Loucy (cell line): ENCODE measurements around the gene GMIP.

Source experiments
- H2AFZ ChIP-seq: fragments of 200-600 bp; sonication (generic); 2 replicates; pipeline ENCODE4 v1.6.0; 2016; ENCODE audit warnings: antibody characterized with exemption, mild to moderate bottlenecking, low read length, moderate library complexity
- H3F3A ChIP-seq: fragments of 200-600 bp; 2 replicates; pipeline ENCODE4 v1.6.0; 2016; ENCODE audit warnings: antibody characterized with exemption, low read depth, mild to moderate bottlenecking
- H3K27me3 ChIP-seq: fragments of 200-600 bp; sonication (generic); 2 replicates; pipeline ENCODE4 v1.6.1; 2014; ENCODE audit warnings: low read length, mild to moderate bottlenecking; ENCODE audit not compliant: insufficient read depth, poor library complexity, severe bottlenecking
- H3K36me3 ChIP-seq: fragments of 200-600 bp; sonication (generic); 2 replicates; pipeline ENCODE4 v1.6.1; 2016; ENCODE audit warnings: low read length; ENCODE audit not compliant: insufficient read depth
- H3K4me1 ChIP-seq: fragments of 200-600 bp; sonication (generic); 2 replicates; pipeline ENCODE4 v1.5.1; 2014; ENCODE audit warnings: low read length, mild to moderate bottlenecking; ENCODE audit not compliant: insufficient read depth, poor library complexity, severe bottlenecking
- H3K4me2 ChIP-seq: fragments of 200-600 bp; sonication (generic); 2 replicates; pipeline ENCODE4 v1.6.0; 2014; ENCODE audit warnings: antibody characterized with exemption, low read length, low read depth, mild to moderate bottlenecking; ENCODE audit not compliant: poor library complexity, severe bottlenecking
- H3K4me3 ChIP-seq: fragments of 200-600 bp; sonication (generic); 2 replicates; pipeline ENCODE4 v1.5.1; 2014; ENCODE audit warnings: low read length, mild to moderate bottlenecking, mixed read lengths; ENCODE audit not compliant: poor library complexity, severe bottlenecking
- H3K79me2 ChIP-seq: fragments of 200-600 bp; sonication (generic); 2 replicates; pipeline ENCODE4 v1.6.1; 2014; ENCODE audit warnings: low read length; ENCODE audit not compliant: insufficient read depth
- H3K9ac ChIP-seq: fragments of 200-600 bp; sonication (generic); 2 replicates; pipeline ENCODE4 v1.6.0; 2014; ENCODE audit warnings: mild to moderate bottlenecking, low read depth, low read length, moderate library complexity; ENCODE audit not compliant: poor library complexity, severe bottlenecking
- H3K9me2 ChIP-seq: fragments of 200-600 bp; sonication (generic); replicated peaks from 2 replicates; pipeline ENCODE4 v1.6.1; 2016; ENCODE audit warnings: low read depth, low read length, mixed read lengths
- H3K9me3 ChIP-seq: fragments of 200-600 bp; sonication (generic); 2 replicates; pipeline ENCODE4 v1.6.1; 2014; ENCODE audit warnings: mild to moderate bottlenecking, antibody characterized with exemption, low read length, low read depth; ENCODE audit not compliant: insufficient read depth
- H4K20me1 ChIP-seq: fragments of 200-600 bp; sonication (generic); 2 replicates; pipeline ENCODE4 v1.6.0; 2014; ENCODE audit warnings: antibody characterized with exemption, low read length, mild to moderate bottlenecking; ENCODE audit not compliant: insufficient read depth, poor library complexity, severe bottlenecking
- EZH2phosphoT487 ChIP-seq: fragments of 200-600 bp; IDR thresholded peaks from 2 replicates; pipeline ENCODE4 v1.6.1; 2018; ENCODE audit warnings: antibody characterized with exemption, mild to moderate bottlenecking, moderate library complexity, borderline replicate concordance
- TF ChIP-seq, protein P1 (sequence below): fragments of 200-600 bp; sonication (generic); conservative IDR thresholded peaks from 2 replicates; pipeline ENCODE4 v1.5.1; 2014; ENCODE audit warnings: mild to moderate bottlenecking, antibody characterized with exemption, low read length

Gene GMIP

DNA sequence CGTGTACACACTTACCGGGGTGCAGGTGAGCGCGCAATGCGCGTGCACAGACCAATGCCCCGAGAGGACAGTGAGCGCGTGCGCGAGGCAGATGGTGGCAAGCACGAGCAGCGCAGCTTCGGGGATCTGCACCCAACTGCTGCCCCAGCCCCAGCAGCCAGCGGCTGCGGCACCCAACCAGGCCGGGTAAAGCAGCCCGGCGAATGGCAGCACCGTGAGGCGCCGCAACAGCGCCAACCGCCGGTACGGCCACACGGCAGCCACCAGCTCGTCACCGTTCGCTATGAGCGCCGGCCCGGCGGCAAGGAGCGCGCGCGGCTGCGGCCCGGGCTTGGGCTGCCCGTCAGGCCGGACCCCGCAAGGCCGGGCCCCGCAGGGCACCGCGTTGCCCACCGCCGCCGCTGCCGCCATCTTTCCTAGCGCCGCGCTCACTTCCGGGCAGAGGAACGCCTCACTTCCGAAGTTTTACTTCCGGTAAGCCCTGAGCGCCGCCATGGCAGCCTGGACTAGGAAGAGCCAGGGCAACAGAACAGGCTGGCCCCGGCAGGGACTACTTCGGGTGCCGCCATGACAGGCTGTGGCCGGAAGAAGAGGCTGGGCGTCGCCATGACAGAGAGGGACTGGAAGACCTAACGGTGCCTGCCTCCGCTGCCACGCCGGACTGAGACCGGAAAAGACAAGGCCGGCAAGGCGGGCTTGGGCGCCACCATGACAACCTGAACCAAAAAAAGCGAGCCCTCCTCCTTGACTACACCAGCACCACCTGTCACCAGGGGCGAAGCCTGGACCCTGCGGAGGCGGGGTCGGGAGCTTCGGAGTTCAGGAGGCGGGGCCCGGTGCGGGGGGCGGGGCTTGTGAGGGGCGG, 20.0 kb upstream of the GMIP start, which contains the start of gene ATP13A1:
Gene ATP13A1 (minus strand): TSS at position 421 of the 865 bp plus-strand sequence. CDS start 10 bp downstream, at position 411.
- TF ChIP-seq, protein P1, sequence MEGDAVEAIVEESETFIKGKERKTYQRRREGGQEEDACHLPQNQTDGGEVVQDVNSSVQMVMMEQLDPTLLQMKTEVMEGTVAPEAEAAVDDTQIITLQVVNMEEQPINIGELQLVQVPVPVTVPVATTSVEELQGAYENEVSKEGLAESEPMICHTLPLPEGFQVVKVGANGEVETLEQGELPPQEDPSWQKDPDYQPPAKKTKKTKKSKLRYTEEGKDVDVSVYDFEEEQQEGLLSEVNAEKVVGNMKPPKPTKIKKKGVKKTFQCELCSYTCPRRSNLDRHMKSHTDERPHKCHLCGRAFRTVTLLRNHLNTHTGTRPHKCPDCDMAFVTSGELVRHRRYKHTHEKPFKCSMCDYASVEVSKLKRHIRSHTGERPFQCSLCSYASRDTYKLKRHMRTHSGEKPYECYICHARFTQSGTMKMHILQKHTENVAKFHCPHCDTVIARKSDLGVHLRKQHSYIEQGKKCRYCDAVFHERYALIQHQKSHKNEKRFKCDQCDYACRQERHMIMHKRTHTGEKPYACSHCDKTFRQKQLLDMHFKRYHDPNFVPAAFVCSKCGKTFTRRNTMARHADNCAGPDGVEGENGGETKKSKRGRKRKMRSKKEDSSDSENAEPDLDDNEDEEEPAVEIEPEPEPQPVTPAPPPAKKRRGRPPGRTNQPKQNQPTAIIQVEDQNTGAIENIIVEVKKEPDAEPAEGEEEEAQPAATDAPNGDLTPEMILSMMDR = no peak; the same call in 1 of the 2 replicates
- TF ChIP-seq EZH2phosphoT487 = no peak
- Histone ChIP-seq H2AFZ (peak within 1 kb of the TSS; percentile 85), H3K9me3 (no peaks in the 10 kb centered on the region), H3K36me3 (peaks cover 12% of the 10 kb centered on the region; the same call in 1 of the 2 replicates), H3K4me3 (peak within 1 kb of the TSS; percentile 100), H3K4me2 (peak within 1 kb of the TSS; percentile 99), H3K79me2 (peaks cover 35% of the 10 kb centered on the region), H3F3A (0 out of 2 replicates have a peak, but pooled peaks cover 3% of the 10 kb centered on the region), H3K9ac (peak within 1 kb of the TSS; percentile 91), H3K9me2 (no peaks in the 10 kb centered on the region), H3K27me3 (no peaks in the 10 kb centered on the region), H3K4me1 (peaks cover 21% of the 10 kb centered on the region), H4K20me1 (peaks cover 23% of the 10 kb centered on the region)

DNA sequence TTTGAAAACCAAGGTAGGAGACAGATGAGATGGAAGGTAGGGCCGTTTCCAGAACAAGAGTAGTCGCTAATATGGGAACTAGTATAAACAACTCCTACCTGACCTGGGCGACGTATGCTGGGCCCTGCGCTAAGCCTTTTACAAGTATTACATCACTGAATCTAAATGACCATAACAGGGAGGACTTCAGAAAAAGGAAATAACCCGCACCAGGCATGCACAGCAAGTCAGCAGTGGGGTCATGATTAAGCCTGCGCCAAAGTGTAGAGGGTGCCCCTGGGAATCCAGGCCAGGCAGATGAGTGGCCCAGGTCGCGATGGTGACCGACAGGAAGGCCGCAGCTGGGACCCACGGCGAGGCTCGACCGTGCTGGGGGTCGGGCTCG, 19.4 kb upstream of the GMIP start:
- no peak for TF ChIP-seq EZH2phosphoT487
- TF ChIP-seq, protein P1 = no peak
- Histone ChIP-seq H3K9me2 (no peaks in the 10 kb centered on the region), H3K79me2 (peaks cover 35% of the 10 kb centered on the region), H2AFZ (0 out of 2 replicates have a peak overlapping the region, but pooled peaks have one; percentile 85), H3F3A (0 out of 2 replicates have a peak, but pooled peaks cover 3% of the 10 kb centered on the region), H3K4me3 (peak overlapping the region; percentile 100), H3K36me3 (peaks cover 17% of the 10 kb centered on the region; the same call in 1 of the 2 replicates), H4K20me1 (peaks cover 23% of the 10 kb centered on the region), H3K9me3 (no peaks in the 10 kb centered on the region), H3K4me1 (peaks cover 21% of the 10 kb centered on the region), H3K27me3 (no peaks in the 10 kb centered on the region), H3K4me2 (peak overlapping the region; percentile 99), H3K9ac (peak overlapping the region; percentile 91)

DNA sequence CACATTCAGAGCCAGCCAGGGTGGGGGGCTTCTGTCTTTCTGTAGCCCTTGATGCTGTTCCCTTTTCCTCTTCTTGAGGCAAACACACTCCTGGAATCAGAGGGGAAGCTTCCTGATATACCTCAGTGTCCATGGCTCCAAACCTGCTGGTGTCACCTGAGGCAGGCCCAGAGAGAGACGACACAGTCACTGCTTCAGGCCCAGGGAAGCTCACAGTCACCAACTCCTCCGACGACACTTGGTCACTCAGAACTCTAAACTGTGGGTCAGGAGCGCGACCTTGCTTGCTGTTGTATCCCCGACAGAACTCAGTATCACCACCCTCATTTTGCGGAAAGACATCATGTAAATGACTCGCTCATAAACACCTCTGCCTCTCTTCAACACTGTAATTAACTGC, 18.9 kb upstream of the GMIP start:
- Histone ChIP-seq H3K9ac (peak overlapping the region; percentile 91), H3F3A (0 out of 2 replicates have a peak, but pooled peaks cover under 1% of the 10 kb centered on the region), H3K9me3 (no peaks in the 10 kb centered on the region), H2AFZ (no peak overlapping the region), H3K79me2 (peaks cover 35% of the 10 kb centered on the region), H3K27me3 (no peaks in the 10 kb centered on the region), H3K36me3 (peaks cover 19% of the 10 kb centered on the region; the same call in 1 of the 2 replicates), H3K4me2 (peak overlapping the region; percentile 99), H3K9me2 (no peaks in the 10 kb centered on the region), H4K20me1 (peaks cover 23% of the 10 kb centered on the region), H3K4me1 (peaks cover 21% of the 10 kb centered on the region), H3K4me3 (peak overlapping the region; percentile 100)
- TF ChIP-seq EZH2phosphoT487 = no peak
- TF ChIP-seq, protein P1 = no peak
